Caco-2 (cell line): ENCODE data around the gene FNDC3A. TPM values are rescaled to one million over a fixed set of nuclear protein-coding genes. Genes with fewer than 3 reads are reported as not detected.

ENCODE experiments used
- BruUV-seq: library from RNA; stranded (reverse); fragments of 400-500 nt; replicated peaks from 2 replicates; lab custom pipeline; 2021; lab: Mats Ljungman, UMichigan
- CTCF ChIA-PET: fragments of 300-600 bp; sonication (Branson Sonifier 250); formaldehyde crosslinking; loops from one replicate; lab custom pipeline; 2022; ENCODE audit warnings: antibody characterized with exemption; lab: Charles Lee
- POLR2A ChIA-PET: fragments of 300-600 bp; sonication (Branson Sonifier 250); formaldehyde crosslinking; loops from one replicate; lab custom pipeline; 2022; ENCODE audit warnings: antibody characterized with exemption; lab: Charles Lee
- DNase-seq, 2 experiments: peaks; one replicate each; pipeline versions ENCODE4 v3.0.0 to v3.0.0-alpha.2; 2020 to 2022
- H3K27me3 ChIP-seq: replicated peaks from 2 replicates; pipeline ENCODE4 v1.6.0; 2011; ENCODE audit warnings: low read length; ENCODE audit not compliant: control insufficient read depth, insufficient read depth
- H3K36me3 ChIP-seq: 2 replicates; pipeline ENCODE4 v1.5.1; 2011; ENCODE audit warnings: low read length; ENCODE audit not compliant: control insufficient read depth, insufficient read depth
- H3K4me1 ChIP-seq: fragments of 250-450 bp; sonication (Bioruptor Pico); 2 replicates; pipeline ENCODE4 v1.5.1; 2020; ENCODE audit warnings: mild to moderate bottlenecking
- H3K4me3 ChIP-seq: 2 replicates; pipeline ENCODE4 v1.5.1; 2011; ENCODE audit warnings: low read depth, mild to moderate bottlenecking, control low read depth, low read length
- H3K9me3 ChIP-seq: fragments of 250-450 bp; sonication (Bioruptor Pico); 2 replicates; pipeline ENCODE4 v1.5.1; 2020; ENCODE audit warnings: mild to moderate bottlenecking, moderate library complexity
- H3K27ac Mint-ChIP-seq: one replicate; pipeline ENCODE4 v1.8.0; 2022; ENCODE audit warnings: mixed read lengths; ENCODE audit not compliant: unreplicated experiment
- H3K27me3 Mint-ChIP-seq: one replicate; pipeline ENCODE4 v1.8.0; 2022; ENCODE audit warnings: mixed read lengths; ENCODE audit not compliant: insufficient read depth, unreplicated experiment
- H3K36me3 Mint-ChIP-seq: one replicate; pipeline ENCODE4 v1.8.0; 2022; ENCODE audit warnings: mild to moderate bottlenecking, mixed read lengths; ENCODE audit not compliant: insufficient read depth, unreplicated experiment
- H3K4me1 Mint-ChIP-seq: one replicate; pipeline ENCODE4 v1.8.0; 2022; ENCODE audit warnings: low read depth, mixed read lengths; ENCODE audit not compliant: unreplicated experiment
- H3K4me3 Mint-ChIP-seq: one replicate; pipeline ENCODE4 v1.8.0; 2022; ENCODE audit warnings: mild to moderate bottlenecking, moderate library complexity, mixed read lengths; ENCODE audit not compliant: unreplicated experiment
- H3K9me3 Mint-ChIP-seq: one replicate; pipeline ENCODE4 v1.8.0; 2022; ENCODE audit warnings: mixed read lengths; ENCODE audit not compliant: unreplicated experiment
- CTCF ChIP-seq, 2 experiments: fragments of 200-600 bp in 1 of 2; IDR thresholded peaks; 1 replicate in 1 of 2; 2 replicates in 1 of 2; pipeline versions ENCODE4 v1.5.1 to v1.8.0; 2011 to 2022; ENCODE audit warnings: antibody characterized with exemption in 1 of 2, control low read depth in 1 of 2, inconsistent platforms in 1 of 2, low read depth in 1 of 2, low read length in 1 of 2, mild to moderate bottlenecking in 1 of 2, moderate library complexity in 1 of 2; ENCODE audit not compliant: insufficient read depth in 1 of 2, severe bottlenecking in 1 of 2, unreplicated experiment in 1 of 2
- intact Hi-C: fragments of 100-400 bp; cut with micrococcal nuclease; formaldehyde crosslinking; loops from one replicate; pipeline ENCODE4 v1.10.0; 2022; ENCODE audit not compliant: unreplicated experiment
- total RNA-seq: library from RNA; stranded (reverse); gene quantifications from 2 replicates; pipeline ENCODE4 v1.2.3, GENCODE V29; 2022

Gene FNDC3A
- total RNA-seq, 1 experiment from 2014 or later = 32.5 TPM

- intact Hi-C loops = no loop called here
Measured at GRCh38 chr13:48930918-48931317, 44.8 kb upstream of the FNDC3A start.

GRCh38 chr13:48938308-48938943 lies 37.3 kb upstream of the FNDC3A start:
- Mint-ChIP-seq H3K9me3 (no peaks in the 10 kb centered on the region), H3K4me3 (no peak overlapping the region), H3K4me1 (peaks cover 7% of the 10 kb centered on the region), H3K36me3 (no peaks in the 10 kb centered on the region), H3K27ac (no peak overlapping the region), H3K27me3 (peaks cover 2% of the 10 kb centered on the region)
- peaks cover 3% of the 10 kb centered on the region; the same call in 1 of the 2 replicates for H3K9me3 ChIP-seq
- no peak overlapping the region for H3K4me3 ChIP-seq
- BruUV-seq = no TSS peak
- TF ChIP-seq CTCF (IDR thresholded peaks at IDR 0.05; ENCODE audit: insufficient read depth in 1 of 2, low read depth in 1 of 2, low read length in 1 of 2, severe bottlenecking in 1 of 2, unreplicated experiment in 1 of 2) = no peak
- ChIA-PET POLR2A (no interaction called here), CTCF (no interaction called here)
- intact Hi-C loops = no loop called here
- peak in 1 of 2 experiments; percentile 6 for DNase-seq
- no peaks in the 10 kb centered on the region for H3K36me3 ChIP-seq
- H3K4me1 ChIP-seq = peaks cover 15% of the 10 kb centered on the region
- H3K27me3 ChIP-seq = no peaks in the 10 kb centered on the region

More at GRCh38 chr13:48930918-48931317, 44.8 kb upstream of the FNDC3A start:
- Histone ChIP-seq H3K36me3 (no peaks in the 10 kb centered on the region), H3K9me3 (peaks cover 3% of the 10 kb centered on the region; the same call in 1 of the 2 replicates), H3K4me3 (no peak overlapping the region), H3K27me3 (no peaks in the 10 kb centered on the region), H3K4me1 (no peaks in the 10 kb centered on the region)
- CTCF ChIA-PET = no interaction called here
- H3K27ac Mint-ChIP-seq = no peak overlapping the region
- BruUV-seq = no TSS peak
- H3K4me3 Mint-ChIP-seq = no peak overlapping the region
- H3K36me3 Mint-ChIP-seq = no peaks in the 10 kb centered on the region
- peaks cover 5% of the 10 kb centered on the region for H3K4me1 Mint-ChIP-seq
- peaks cover 15% of the 10 kb centered on the region for H3K27me3 Mint-ChIP-seq
- no peaks in the 10 kb centered on the region for H3K9me3 Mint-ChIP-seq
- DNase-seq = no peak
- TF ChIP-seq CTCF (IDR thresholded peaks at IDR 0.05; ENCODE audit: insufficient read depth in 1 of 2, low read depth in 1 of 2, low read length in 1 of 2, severe bottlenecking in 1 of 2, unreplicated experiment in 1 of 2) = no peak
- POLR2A ChIA-PET = no interaction called here

GRCh38 chr13:48939728-48940127 lies 36.0 kb upstream of the FNDC3A start:
- no peak for DNase-seq
- intact Hi-C loops = no loop called here
- ChIA-PET CTCF (no interaction called here), POLR2A (no interaction called here)
- H3K4me1 Mint-ChIP-seq = peaks cover 7% of the 10 kb centered on the region
- no peak overlapping the region for H3K27ac Mint-ChIP-seq
- no peak overlapping the region for H3K4me3 ChIP-seq
- H3K9me3 ChIP-seq = no peaks in the 10 kb centered on the region; the same call in 1 of the 2 replicates
- no TSS peak for BruUV-seq
- no peaks in the 10 kb centered on the region for H3K9me3 Mint-ChIP-seq
- H3K4me3 Mint-ChIP-seq = no peak overlapping the region
- no peaks in the 10 kb centered on the region for H3K27me3 ChIP-seq
- TF ChIP-seq CTCF (IDR thresholded peaks at IDR 0.05; ENCODE audit: insufficient read depth in 1 of 2, low read depth in 1 of 2, low read length in 1 of 2, severe bottlenecking in 1 of 2, unreplicated experiment in 1 of 2) = no peak
- H3K36me3 ChIP-seq = no peaks in the 10 kb centered on the region
- peaks cover 15% of the 10 kb centered on the region for H3K4me1 ChIP-seq
- peaks cover 2% of the 10 kb centered on the region for H3K27me3 Mint-ChIP-seq
- H3K36me3 Mint-ChIP-seq = no peaks in the 10 kb centered on the region
